ENCODE results near the gene PRKN.

PRKN gene

GRCh38 chr6:161308075-161308655 lies 1419.4 kb downstream of the PRKN start:
- no peak for DNase-seq

DNA sequence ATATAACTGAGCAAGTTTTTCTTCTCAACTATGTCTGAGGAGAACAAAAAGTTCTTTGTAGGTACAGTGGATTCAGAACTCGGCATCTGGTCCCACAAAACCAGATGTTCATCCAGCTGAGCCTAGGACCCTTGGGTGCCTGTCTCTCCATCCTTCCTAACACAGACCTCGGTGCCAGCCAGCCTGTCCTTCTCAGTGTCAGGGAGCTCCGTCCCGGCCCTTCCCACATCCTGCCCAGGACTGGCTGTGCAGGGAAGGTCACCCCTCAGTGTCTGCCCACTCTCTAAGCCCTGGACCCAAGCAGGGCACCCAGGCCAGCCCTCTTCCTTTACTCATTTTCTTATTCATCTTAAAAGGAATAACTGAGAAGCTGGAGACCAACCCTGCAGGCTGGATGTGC lies 1421.7 kb downstream of the PRKN start:
- no peak for DNase-seq

DNA sequence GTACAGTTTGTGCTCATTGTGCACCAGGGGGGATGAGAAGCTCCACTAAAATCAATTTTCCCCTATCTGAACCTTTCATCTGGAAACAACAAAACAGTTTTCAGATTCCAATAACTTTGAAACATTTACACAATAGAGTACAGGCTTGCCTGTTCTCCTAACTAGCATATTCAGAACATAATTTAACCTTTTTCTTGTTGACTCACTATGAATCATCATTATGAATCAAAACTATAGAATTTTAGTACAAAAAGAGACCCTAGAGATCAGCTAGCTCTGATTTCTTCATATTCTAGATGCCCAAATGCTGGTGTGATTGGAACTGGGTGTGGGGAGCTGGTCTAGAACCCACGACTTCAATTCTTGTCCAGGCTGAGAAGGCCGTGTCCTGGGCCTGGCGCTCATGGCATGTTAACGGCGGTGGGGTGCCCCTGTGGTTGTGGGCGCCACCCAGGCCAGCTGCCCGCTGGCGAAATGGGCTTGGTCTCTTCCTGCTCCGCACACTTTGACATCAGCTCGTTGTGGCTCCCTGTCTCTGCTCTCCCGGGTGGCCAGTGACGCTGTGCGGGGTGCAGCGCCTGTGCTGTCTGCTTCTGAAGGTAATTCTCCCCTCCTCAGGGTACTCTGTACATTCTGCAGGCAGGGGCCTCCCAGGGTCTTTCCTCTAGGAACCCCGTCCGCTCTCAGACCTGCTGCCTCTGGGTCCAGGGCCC lies 1423.8 kb downstream of the PRKN start:
- DNase-seq = no peak

GRCh38 chr6:161302949-161303348 lies 1424.6 kb downstream of the PRKN start:
- no peak for DNase-seq

DNA sequence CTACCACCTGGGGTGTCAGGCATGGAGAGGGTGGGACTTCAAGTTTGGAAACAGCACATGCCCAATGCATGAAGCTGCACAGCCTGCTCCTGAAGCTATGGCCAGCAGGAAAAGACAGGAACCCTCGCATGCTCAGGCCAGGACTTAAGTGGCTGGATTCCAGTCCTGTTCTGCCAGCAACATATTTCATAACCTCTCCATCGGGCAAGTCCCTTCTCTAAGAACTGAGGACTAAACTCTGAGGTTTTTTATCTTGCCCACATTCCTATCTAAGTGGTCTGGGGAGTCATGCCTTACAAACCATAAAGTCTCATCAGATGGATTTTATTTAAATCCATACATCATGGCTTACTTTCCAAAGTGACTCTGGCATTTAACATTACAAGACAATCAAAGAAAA lies 1426.2 kb downstream of the PRKN start:
- no peak for DNase-seq

DNA sequence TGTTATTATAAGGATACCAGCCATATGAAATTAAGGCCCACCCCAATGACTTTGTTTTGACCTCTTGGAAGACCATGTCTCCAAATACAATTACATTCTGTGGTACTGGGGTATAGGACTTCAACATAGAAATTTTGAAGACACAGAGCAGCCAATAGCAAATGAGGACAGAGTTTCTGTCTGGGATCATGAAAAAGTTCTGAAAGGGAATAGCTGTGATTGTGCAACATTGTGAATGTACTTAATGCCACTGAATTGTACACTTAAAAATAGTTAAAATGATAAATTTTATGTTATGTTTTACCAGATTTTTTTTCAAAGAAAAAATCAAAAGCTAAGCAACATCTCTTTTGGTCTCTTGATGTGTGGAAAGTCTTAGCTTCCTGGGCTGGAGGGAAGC lies 1426.7 kb downstream of the PRKN start:
- no peak for DNase-seq

DNA sequence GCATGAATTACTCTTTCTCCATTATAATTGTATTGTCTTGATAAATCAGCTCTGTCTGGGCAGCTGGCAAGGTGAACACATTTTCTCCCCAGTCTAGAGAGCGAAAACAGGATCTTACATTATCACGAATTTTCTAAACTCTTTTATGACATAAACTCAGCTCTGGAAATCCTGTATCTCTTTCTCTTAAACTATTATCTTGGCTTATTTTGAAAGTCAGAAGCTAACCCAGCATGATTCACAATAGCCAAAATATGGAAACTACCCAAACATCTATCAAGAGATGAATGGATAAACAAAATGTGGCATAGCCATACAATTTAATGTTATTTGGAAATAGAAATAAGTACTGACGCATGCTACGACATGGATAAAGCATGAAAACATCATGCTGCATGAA lies 1427.8 kb downstream of the PRKN start:
- DNase-seq = no peak

All from NCI-H774 (cell line).